Stimulated activated CD4-positive, alpha-beta T cell treated with anti-CD3 and anti-CD28 coated beads, Interleukin-1b, Interleukin-23, amount 100 ng/mL, for 48 hours (primary cell): ENCODE measurements around the gene CAPN2.
"Not testable (repeated sequence)": the region's sequence is repeated elsewhere in the genome, so short reads cannot be mapped to it uniquely, and the experiment has no call there.

Experiments
- DNase-seq: peaks from one replicate; pipeline ENCODE4 v3.0.0-alpha.2; 2020

CAPN2 gene

GRCh38 chr1:223794136-223794880 is 82.0 kb downstream of the CAPN2 start:
- DNase-seq: no peak

DNA sequence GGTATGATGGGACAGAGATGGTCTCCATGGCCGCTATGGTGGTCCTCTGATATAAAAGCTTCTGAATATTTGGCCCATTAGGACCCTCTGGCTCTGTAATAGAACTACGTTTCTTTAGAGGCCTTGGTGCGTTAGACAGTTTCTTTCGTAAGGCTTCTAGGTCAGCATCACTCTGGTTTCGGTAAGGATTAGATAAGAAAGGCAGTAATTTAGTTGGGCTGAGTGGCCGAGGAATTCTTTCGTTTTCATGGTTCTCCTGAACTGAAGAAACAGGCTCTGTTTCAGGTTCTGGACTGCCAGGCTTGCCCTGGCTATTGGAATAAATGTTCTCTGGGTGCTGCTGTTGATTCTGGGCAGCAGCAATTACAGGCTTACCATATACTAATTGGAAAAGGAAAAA is 83.9 kb downstream of the CAPN2 start:
- DNase-seq: no peak

DNA sequence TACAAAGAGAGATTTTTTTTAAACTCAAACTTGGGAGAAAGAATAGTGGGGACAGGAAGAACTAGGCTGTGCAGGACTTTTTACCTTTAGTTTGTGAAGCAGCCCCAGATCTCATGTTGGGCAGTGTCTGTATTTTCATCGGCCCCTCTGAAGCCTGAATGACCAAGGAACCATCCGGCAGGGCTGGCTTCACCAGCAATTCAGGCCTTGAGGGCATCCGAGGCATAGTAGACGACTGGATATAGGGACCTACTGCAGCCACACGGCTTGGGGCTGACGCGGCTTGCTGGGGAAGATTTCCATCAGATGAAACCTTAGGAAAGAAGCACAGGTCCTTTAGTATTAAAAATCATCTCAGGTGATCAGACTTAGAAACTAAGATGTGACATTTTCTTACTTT is 89.7 kb downstream of the CAPN2 start:
- DNase-seq: no peak

- DNase-seq: no peak
These were observed 90.3 kb downstream of the CAPN2 start for GRCh38 chr1:223802602-223803001.

GRCh38 chr1:223803211-223803610 is 90.9 kb downstream of the CAPN2 start:
- DNase-seq: no peak

DNA sequence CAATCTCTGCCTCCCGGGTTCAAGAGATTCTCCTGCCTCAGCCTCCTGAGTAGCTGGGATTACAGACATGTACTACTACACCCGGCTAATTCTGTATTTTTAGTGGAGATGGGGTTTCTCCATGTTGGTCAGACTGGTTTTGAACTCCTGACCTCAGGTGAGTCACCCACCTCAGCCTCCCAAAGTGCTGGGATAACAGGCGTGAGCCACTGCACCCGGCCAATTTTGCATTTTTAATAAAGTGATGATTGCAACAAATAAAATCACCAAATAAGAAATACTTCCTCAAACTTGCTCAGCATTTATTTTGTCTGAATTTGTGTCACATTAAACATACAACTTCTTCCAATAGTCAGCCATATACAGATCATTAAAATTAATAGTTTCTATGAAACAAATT is 97.6 kb downstream of the CAPN2 start:
- not testable (repeated sequence) for DNase-seq

DNA sequence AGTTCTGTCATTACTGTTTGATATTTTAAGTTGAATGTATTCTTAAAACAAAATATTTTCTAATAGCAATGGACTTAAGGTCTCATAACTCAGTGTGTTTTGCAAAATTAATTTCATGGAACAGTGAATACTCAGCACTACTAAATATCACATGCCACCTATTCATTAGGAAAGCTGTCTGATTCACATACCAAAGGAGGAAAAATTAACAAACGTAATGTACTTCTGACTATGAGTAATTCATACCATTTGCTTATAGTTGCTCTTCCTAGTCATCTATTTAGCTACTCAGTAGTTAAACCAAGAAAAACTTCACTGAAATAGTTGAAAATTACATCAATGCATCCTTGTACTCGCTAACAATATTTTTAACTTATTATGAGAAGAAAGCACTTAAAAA is 98.2 kb downstream of the CAPN2 start:
- DNase-seq: no peak

DNA sequence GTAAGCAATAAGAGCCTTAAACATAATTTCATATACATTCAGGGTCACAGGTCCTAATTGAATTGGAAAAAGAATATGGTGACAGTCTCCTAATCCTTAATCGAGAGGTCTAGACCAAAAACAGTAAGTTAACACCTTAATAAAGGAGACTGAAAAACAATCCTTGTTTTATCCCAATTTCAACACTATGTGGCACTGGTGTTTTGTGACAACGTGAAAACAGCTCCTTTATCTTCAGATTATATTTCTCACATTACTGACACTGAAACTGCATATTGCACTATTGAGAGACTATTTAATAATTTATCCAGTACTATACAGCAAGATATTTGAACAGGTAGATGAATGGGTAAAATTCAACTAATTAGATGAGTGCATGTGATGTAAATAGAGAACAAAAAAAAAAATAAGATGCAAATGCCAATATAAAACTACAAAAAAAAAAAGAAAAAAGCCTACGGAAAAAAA is 99.3 kb downstream of the CAPN2 start:
- DNase-seq: no peak

GRCh38 chr1:223813645-223814044 is 101.3 kb downstream of the CAPN2 start:
- DNase-seq: no peak

- no peak for DNase-seq
These were observed 102.9 kb downstream of the CAPN2 start for GRCh38 chr1:223815020-223815853.

DNA sequence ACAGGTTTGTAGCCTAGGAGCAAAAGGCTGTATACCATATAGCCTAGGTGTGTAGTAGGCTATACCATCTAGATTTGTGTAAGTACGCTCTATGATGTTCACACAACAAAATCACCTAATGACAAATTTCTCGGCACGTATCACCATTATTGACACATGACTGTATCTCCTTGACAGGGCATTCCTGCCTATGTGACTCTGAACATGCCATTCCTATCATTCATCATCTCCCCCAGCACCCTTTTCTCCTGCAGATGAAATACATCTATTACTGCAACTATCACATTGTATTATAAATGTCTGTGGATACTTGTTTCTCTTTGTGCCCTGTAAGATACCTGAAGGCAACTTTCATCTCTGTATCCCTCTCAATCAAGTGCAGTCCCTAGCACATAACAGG is 103.5 kb downstream of the CAPN2 start:
- no peak for DNase-seq

DNA sequence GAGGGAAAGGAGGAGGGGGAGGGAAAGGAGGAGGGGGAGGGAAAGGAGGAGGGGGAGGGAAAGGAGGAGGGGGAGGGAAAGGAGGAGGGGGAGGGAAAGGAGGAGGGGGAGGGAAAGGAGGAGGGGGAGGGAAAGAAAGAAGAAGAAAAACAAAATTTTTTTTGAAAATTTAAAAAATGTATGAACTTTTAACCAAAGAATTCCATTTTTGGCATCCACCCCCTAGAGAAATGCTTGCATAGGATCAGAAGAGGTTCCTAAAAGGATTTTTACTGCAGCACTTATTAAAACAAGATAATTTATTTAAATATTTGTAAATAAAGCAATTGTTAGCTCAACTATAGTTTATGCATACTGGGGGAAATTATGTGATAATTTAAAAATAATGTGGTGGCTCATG is 104.9 kb downstream of the CAPN2 start:
- not testable (repeated sequence) for DNase-seq

GRCh38 chr1:223819730-223820514 is 107.6 kb downstream of the CAPN2 start:
- no peak for DNase-seq

DNA sequence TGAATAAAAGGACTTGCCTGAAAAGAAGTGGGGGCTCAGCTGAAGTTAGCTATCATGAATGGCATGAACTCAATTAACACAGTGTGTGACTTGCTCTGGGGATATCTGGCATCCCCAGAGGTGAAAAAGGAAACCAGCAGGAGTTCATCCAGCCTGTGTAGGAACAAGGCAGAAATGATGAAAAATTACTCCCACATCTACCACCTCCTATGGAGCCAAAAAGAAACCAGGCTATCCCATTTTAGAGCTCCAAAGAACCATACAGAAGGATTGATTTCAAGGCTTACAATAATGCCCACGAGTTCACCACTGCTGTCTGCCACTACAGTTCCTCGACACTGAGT is 108.1 kb downstream of the CAPN2 start:
- no peak for DNase-seq

DNA sequence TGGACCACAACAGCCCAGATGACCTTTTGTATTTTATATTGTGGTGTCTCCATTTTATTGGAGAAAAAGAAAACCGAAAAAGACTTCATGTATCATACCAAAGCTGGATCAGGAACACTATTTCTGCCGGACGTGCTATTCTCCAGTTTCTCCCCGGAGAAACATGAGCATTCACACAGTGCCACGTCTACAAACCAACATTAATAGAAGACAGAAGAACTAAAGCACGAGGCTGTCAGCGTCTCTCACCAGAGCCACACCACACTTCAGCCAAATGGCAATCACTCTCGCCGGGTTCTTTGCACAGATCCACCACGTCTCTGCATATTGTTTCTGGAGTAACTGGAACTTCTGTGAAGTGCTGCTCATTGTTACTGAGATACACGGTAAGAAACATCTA is 108.6 kb downstream of the CAPN2 start:
- no peak for DNase-seq

DNA sequence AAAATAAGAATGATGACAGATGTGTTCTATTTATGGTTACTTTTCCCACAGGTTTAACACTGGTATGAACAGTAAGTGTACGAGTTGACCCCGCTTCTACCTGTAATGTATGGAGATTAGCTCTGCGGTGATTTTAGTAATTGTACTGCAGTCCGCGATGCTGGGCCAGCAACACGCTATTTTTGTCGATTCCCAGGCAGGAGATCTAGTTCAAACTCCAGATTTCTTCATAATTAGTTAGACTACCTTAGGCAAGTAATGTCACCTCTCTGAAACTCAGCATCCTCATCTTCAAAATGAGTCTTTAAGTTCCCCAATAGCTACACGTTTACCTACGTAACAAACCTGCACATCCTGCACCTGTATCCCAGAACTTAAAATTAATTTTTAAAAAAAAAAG is 111.9 kb downstream of the CAPN2 start:
- DNase-seq: no peak

- no peak for DNase-seq
These were observed 112.4 kb downstream of the CAPN2 start for GRCh38 chr1:223824712-223825111.
